NT2/D1 (cell line): Measurements from ENCODE around the gene DDO.

Experiments
- DNase-seq: peaks from one replicate; pipeline ENCODE4 v3.0.0-alpha.2; 2011; ENCODE audit warnings: low read depth, low spot score
- H3K27me3 ChIP-seq: 2 replicates; pipeline ENCODE4 v1.6.0; 2011; ENCODE audit warnings: mild to moderate bottlenecking; ENCODE audit not compliant: insufficient read length, insufficient read depth
- H3K36me3 ChIP-seq: 2 replicates; pipeline ENCODE4 v1.6.1; 2011; ENCODE audit warnings: mild to moderate bottlenecking, low read length, mixed read lengths; ENCODE audit not compliant: insufficient read depth, insufficient read length
- H3K4me1 ChIP-seq: 2 replicates; pipeline ENCODE4 v1.5.1; 2011; ENCODE audit not compliant: insufficient read depth, insufficient read length
- H3K4me3 ChIP-seq: 2 replicates; pipeline ENCODE4 v1.5.1; 2011; ENCODE audit warnings: low read depth; ENCODE audit not compliant: insufficient read length
- H3K9ac ChIP-seq: 2 replicates; pipeline ENCODE4 v1.6.0; 2011; ENCODE audit warnings: low read depth; ENCODE audit not compliant: insufficient read length
- H3K9me3 ChIP-seq: 2 replicates; pipeline ENCODE4 v1.5.1; 2011; ENCODE audit warnings: mild to moderate bottlenecking, low read length; ENCODE audit not compliant: insufficient read depth
- SUZ12 ChIP-seq: IDR thresholded peaks from 2 replicates; pipeline ENCODE4 v1.6.1; 2011; ENCODE audit not compliant: insufficient read length, insufficient read depth; ENCODE audit errors: extremely low read depth
- YY1 ChIP-seq: IDR thresholded peaks from 2 replicates; pipeline ENCODE4 v1.6.1; 2011; ENCODE audit not compliant: insufficient read length, insufficient read depth
- ZNF274 ChIP-seq: IDR thresholded peaks from 2 replicates; pipeline ENCODE4 v1.6.1; 2011; ENCODE audit warnings: mild to moderate bottlenecking, low read depth, low read length

The DDO gene

GRCh38 chr6:110456694-110457093 is 41.3 kb upstream of the DDO start:
- peaks cover 5% of the 10 kb centered on the region; the same call in 1 of the 2 replicates for H3K9me3 ChIP-seq
- no peaks in the 10 kb centered on the region for H3K27me3 ChIP-seq
- H3K36me3 ChIP-seq: no peaks in the 10 kb centered on the region
- no peak overlapping the region for H3K9ac ChIP-seq
- DNase-seq: no peak
- H3K4me1 ChIP-seq: no peaks in the 10 kb centered on the region
- no peak for TF ChIP-seq YY1
- no peak for TF ChIP-seq ZNF274
- TF ChIP-seq SUZ12: no peak
- no peak overlapping the region for H3K4me3 ChIP-seq

GRCh38 chr6:110449541-110449895 is 34.1 kb upstream of the DDO start:
- Histone ChIP-seq H3K9me3 (no peaks in the 10 kb centered on the region), H3K4me3 (no peak overlapping the region), H3K4me1 (no peaks in the 10 kb centered on the region), H3K36me3 (no peaks in the 10 kb centered on the region), H3K27me3 (no peaks in the 10 kb centered on the region), H3K9ac (no peak overlapping the region)
- TF ChIP-seq ZNF274: no peak
- no peak for TF ChIP-seq YY1
- TF ChIP-seq SUZ12: no peak
- no peak for DNase-seq

DNA sequence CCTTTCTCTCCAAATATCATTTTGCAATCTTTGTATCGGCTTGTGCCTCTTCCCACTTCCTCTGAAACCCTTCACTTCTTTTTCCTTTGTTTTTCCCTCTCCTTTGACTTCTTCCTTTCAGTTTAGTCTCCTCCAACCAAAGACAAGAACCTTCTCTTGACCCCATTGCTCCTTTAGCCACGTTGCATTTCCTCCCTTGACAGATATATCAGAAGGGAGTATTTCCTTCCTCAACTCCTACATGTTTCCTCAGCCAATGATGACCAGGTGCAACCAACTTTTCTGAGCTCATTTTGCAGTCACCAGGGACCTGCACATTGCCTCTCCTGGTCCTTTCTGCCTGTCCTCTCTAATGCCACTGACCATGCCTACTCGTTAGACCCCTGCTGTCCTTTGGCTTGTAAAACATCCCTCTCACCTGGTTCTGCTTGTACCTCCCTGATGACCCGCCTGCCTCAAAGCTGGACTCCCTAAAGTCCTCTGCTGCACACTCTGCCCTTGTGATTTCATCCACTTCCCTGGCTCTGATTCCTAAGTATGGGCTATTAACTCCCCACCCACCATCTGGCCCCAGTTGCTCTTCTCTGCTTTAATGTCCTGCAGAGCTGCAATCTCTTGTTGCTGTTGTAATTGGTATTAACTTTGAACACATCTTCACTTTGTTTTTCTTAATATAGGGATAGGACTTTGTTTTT is 33.6 kb upstream of the DDO start:
- TF ChIP-seq SUZ12: no peak
- no peaks in the 10 kb centered on the region for H3K9me3 ChIP-seq
- H3K36me3 ChIP-seq: no peaks in the 10 kb centered on the region

GRCh38 chr6:110447761-110448160 is 32.4 kb upstream of the DDO start:
- Histone ChIP-seq H3K36me3 (no peaks in the 10 kb centered on the region), H3K4me1 (no peaks in the 10 kb centered on the region), H3K9ac (no peak overlapping the region), H3K27me3 (no peaks in the 10 kb centered on the region), H3K4me3 (no peak overlapping the region), H3K9me3 (no peaks in the 10 kb centered on the region)
- no peak for TF ChIP-seq YY1
- TF ChIP-seq SUZ12: no peak
- no peak for TF ChIP-seq ZNF274
- DNase-seq: no peak

More for the DNA sequence above, 33.6 kb upstream of the DDO start:
- no peak overlapping the region for H3K9ac ChIP-seq
- no peaks in the 10 kb centered on the region for H3K4me1 ChIP-seq
- H3K27me3 ChIP-seq: no peaks in the 10 kb centered on the region
- no peak for DNase-seq
- H3K4me3 ChIP-seq: no peak overlapping the region

DNA sequence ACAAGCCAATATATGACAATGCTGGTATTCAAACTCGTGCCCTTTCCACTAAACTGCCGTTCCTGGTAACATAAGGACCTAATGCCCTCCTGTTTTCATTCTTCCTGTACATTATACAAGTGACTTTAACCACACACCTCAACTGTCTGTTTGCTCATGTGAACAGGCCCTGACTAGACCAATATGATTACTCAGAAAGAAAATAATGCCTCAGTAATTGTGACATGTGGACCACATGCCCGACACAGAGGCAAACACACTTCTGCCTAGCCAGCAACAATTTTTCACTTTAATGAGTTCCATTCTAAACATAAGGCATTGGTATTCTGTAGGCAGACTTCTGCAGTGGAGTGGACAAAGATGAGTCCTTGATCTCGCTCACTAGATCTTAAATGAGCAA is 31.0 kb upstream of the DDO start:
- Histone ChIP-seq H3K9me3 (no peaks in the 10 kb centered on the region), H3K4me3 (no peak overlapping the region), H3K27me3 (no peaks in the 10 kb centered on the region), H3K36me3 (no peaks in the 10 kb centered on the region), H3K4me1 (no peaks in the 10 kb centered on the region), H3K9ac (no peak overlapping the region)
- TF ChIP-seq SUZ12 (no peak), YY1 (no peak), ZNF274 (no peak)
- no peak for DNase-seq

DNA sequence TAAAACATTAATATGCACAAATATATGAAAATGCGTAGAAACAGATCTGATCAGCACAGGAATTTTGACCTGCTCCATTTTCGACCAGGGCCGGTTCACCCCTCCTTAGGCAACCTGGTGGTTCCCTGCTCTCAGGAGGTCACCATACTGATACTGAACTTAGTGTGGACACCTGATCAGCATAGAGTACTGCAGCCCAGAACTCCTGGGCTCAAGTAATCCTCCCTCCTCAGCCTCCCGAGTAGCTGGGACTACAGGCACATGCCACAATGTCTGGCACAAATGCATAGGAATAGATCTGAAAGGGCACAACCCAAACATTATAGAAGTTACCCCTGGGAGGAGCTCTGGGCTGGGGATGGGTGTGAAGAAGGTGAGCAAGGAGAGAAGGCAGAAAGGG is 24.7 kb upstream of the DDO start:
- Histone ChIP-seq H3K27me3 (no peaks in the 10 kb centered on the region), H3K36me3 (no peaks in the 10 kb centered on the region), H3K9me3 (no peaks in the 10 kb centered on the region), H3K4me1 (no peaks in the 10 kb centered on the region), H3K9ac (no peak overlapping the region), H3K4me3 (no peak overlapping the region)
- TF ChIP-seq SUZ12 (no peak), YY1 (no peak), ZNF274 (no peak)
- DNase-seq: no peak

DNA sequence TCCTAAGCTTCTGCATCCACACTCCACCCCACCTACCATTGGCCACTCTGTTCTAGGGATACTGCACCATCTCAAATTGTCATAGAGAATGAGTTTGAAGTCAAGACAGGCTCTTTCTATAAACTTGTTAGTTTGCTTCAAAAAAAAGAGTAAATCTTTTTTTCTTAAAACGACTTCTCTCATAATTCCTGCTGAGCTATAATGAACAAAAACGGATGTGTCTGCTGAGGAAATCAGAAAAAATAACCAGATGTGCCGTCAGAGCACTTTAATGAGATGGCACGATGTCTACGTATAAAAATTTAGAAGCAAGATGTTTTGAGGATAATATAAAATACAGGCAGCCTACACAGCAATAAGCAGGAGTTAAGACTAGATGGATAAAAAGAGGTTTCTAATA is 24.0 kb upstream of the DDO start:
- H3K27me3 ChIP-seq: no peaks in the 10 kb centered on the region
- no peak overlapping the region for H3K4me3 ChIP-seq
- H3K4me1 ChIP-seq: no peaks in the 10 kb centered on the region
- TF ChIP-seq SUZ12: no peak
- no peak for TF ChIP-seq ZNF274
- TF ChIP-seq YY1: no peak
- H3K9me3 ChIP-seq: no peaks in the 10 kb centered on the region
- no peak overlapping the region for H3K9ac ChIP-seq
- no peaks in the 10 kb centered on the region for H3K36me3 ChIP-seq
- DNase-seq: no peak

GRCh38 chr6:110434961-110435602 is 19.7 kb upstream of the DDO start:
- H3K36me3 ChIP-seq: no peaks in the 10 kb centered on the region
- no peak overlapping the region for H3K9ac ChIP-seq
- no peak overlapping the region for H3K4me3 ChIP-seq
- no peaks in the 10 kb centered on the region for H3K9me3 ChIP-seq
- H3K27me3 ChIP-seq: no peaks in the 10 kb centered on the region
- TF ChIP-seq ZNF274 (no peak), YY1 (no peak), SUZ12 (no peak)
- no peak for DNase-seq
- H3K4me1 ChIP-seq: no peaks in the 10 kb centered on the region
